Colonic mucosa (tissue), 4 donors: Measurements from ENCODE around the gene KCND3. TPM values are rescaled to one million over a fixed set of nuclear protein-coding genes. Genes with fewer than 3 reads are reported as not detected.

Source experiments
- DNase-seq: peaks from one replicate; pipeline ENCODE4 v3.0.0-alpha.2; 2020
- H3K27ac ChIP-seq: fragments of 200-600 bp; one replicate; pipeline ENCODE4 v1.8.0; 2021
- H3K27me3 ChIP-seq: fragments of 200-600 bp; one replicate; pipeline ENCODE4 v1.8.0; 2021
- H3K36me3 ChIP-seq: fragments of 200-600 bp; one replicate; pipeline ENCODE4 v1.8.0; 2021
- H3K4me1 ChIP-seq: fragments of 200-600 bp; one replicate; pipeline ENCODE4 v1.8.0; 2021; ENCODE audit warnings: mild to moderate bottlenecking
- H3K4me3 ChIP-seq: fragments of 200-600 bp; one replicate; pipeline ENCODE4 v1.8.0; 2021
- H3K9ac ChIP-seq, 2 donors: one replicate each; pipeline ENCODE4 v1.7.0; 2013; ENCODE audit warnings: control low read depth in 2 of 2, low read depth in 2 of 2, low read length in 2 of 2
- H3K9me3 ChIP-seq: fragments of 200-600 bp; one replicate; pipeline ENCODE4 v1.8.0; 2021
- CTCF ChIP-seq: fragments of 200-600 bp; IDR thresholded peaks from one replicate; pipeline ENCODE4 v1.8.0; 2022; ENCODE audit warnings: antibody characterized with exemption, mild to moderate bottlenecking
- intact Hi-C: fragments of 100-400 bp; cut with DNase I; formaldehyde crosslinking; loops from one replicate; pipeline ENCODE4 v1.14.1; 2022
- total RNA-seq, 2 donors: library from RNA; stranded (reverse); fragmentation: NEBNext Ultra II Directional in 1 of 2; extraction: Animal tissue kit (Norgen Biotek cat#: 25700) in 1 of 2; gene quantifications; one replicate each; pipeline ENCODE4 v1.2.1, GENCODE V29; 2021
- donor health status: healthy.
- donor health status: DM: no; HTN: no; CAD: no.
- donor health status: DM: no; HTN: no; CAD: no.

KCND3 gene
- total RNA-seq, 2 donors from 2014 or later = 0.94 to 3.5 TPM

DNA sequence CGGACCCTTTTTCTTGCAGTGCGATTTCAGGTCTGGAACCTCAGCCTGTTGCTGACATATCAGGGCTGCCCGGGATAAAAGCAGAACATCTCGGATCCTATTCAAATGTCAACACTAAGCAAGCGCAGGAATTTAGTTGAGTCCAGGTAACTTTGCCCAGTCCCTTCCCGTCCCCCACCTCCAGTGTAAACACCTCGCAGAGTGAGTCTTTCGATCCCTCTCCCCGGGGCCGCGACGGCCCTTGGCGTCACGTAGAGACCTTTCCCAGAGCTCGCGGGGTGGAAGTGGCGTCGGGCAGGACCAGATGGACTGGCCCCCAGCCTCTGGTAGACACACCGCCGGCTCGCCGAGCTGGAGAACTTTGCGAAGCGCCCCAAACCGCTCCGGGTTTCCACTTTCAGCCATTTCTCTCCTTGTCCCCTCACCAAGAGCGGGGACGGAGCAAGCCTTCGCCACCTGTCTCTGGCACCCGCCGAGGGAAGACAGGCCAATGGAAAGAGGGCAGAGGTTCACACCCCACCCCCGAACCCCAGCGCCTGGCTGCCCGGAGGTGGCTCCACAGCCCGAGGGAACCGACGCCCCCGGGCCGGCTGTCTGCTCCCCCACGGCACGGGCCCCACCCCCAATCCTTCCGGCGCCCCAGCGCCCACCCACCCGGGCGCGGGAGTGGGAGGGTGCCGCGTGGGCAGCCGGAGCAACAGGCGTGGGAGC is 570 bp downstream of the KCND3 start:
- Histone ChIP-seq H3K4me3 (peak overlapping the region; percentile 37), H3K27me3 (peaks cover 25% of the 10 kb centered on the region)
- no peak for TF ChIP-seq CTCF

GRCh38 chr1:111988377-111988742 is 1.1 kb downstream of the KCND3 start:
- Histone ChIP-seq H3K4me3 (no peak overlapping the region), H3K9me3 (no peaks in the 10 kb centered on the region), H3K9ac (no peak overlapping the region), H3K27ac (no peak overlapping the region), H3K36me3 (no peaks in the 10 kb centered on the region), H3K27me3 (peaks cover 25% of the 10 kb centered on the region), H3K4me1 (no peaks in the 10 kb centered on the region)
- TF ChIP-seq CTCF = no peak
- intact Hi-C loops = no loop called here
- no peak for DNase-seq

More for the DNA sequence above, 570 bp downstream of the KCND3 start:
- DNase-seq = peak; percentile 23
- Histone ChIP-seq H3K27ac (no peak overlapping the region), H3K9me3 (no peaks in the 10 kb centered on the region), H3K36me3 (no peaks in the 10 kb centered on the region), H3K9ac (peak overlapping the region in 1 of 2 donors; percentile 16), H3K4me1 (no peaks in the 10 kb centered on the region)
- intact Hi-C loops = no loop called here

DNA sequence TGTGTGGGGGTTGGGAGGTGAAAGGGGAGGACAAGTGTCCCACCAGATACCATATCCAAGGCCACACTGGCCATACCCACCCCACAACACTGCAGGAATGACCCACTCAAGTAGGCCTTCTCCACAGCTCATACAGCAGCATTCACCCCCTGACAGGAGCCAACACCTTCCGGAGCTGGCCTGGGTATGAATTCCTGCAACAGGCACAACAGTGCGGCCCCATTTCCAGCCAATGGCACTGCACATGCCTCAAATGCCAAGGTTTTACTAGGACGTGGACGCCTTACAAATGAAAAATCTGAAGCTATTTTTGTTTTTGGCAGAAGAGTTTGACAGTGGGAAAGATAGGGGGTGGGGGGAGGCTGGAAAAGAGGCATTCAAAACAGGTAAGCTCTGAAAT is 2.0 kb downstream of the KCND3 start:
- no peaks in the 10 kb centered on the region for H3K4me1 ChIP-seq
- no peak for TF ChIP-seq CTCF
- intact Hi-C loops = no loop called here
- no peak overlapping the region for H3K9ac ChIP-seq
- DNase-seq = no peak
- H3K27me3 ChIP-seq = peaks cover 25% of the 10 kb centered on the region
- no peaks in the 10 kb centered on the region for H3K9me3 ChIP-seq
- no peaks in the 10 kb centered on the region for H3K36me3 ChIP-seq
- H3K4me3 ChIP-seq = no peak overlapping the region
- H3K27ac ChIP-seq = no peak overlapping the region

DNA sequence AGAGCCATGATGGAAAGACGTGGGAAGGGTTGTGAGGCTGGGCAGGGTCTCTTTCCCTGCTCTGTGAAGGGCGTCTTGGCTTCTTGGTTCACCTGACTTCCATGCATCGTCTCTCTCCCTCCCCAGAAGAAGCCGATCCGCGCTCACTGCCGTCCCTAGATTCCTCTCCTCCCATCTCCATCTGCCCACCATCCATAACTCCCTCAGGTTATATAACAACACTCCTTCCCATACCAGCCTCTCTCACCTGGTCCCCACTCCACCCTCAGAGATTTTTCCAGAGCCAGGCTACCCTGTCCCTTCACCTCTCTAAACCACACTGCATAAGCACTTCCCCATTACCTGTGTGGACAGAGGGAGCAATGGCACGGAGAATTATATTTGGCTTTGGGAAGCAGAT is 6.0 kb downstream of the KCND3 start:
- no peaks in the 10 kb centered on the region for H3K4me1 ChIP-seq
- no peak for TF ChIP-seq CTCF
- no peak overlapping the region for H3K9ac ChIP-seq
- no peak for DNase-seq
- H3K9me3 ChIP-seq = no peaks in the 10 kb centered on the region
- intact Hi-C loops = no loop called here
- H3K4me3 ChIP-seq = no peak overlapping the region
- H3K36me3 ChIP-seq = no peaks in the 10 kb centered on the region
- H3K27me3 ChIP-seq = peaks cover 5% of the 10 kb centered on the region
- H3K27ac ChIP-seq = no peak overlapping the region

- DNase-seq = no peak
- Histone ChIP-seq H3K4me3 (no peak overlapping the region), H3K9ac (no peak overlapping the region), H3K9me3 (no peaks in the 10 kb centered on the region), H3K4me1 (no peaks in the 10 kb centered on the region), H3K36me3 (no peaks in the 10 kb centered on the region), H3K27ac (no peak overlapping the region), H3K27me3 (no peaks in the 10 kb centered on the region)
- intact Hi-C loops = no loop called here
- no peak for TF ChIP-seq CTCF
Observed at GRCh38 chr1:111982428-111982827, 7.0 kb downstream of the KCND3 start.
